Activated CD4-positive, CD25-positive, alpha-beta regulatory T cell treated with anti-CD3 and anti-CD28 coated beads, Interleukin-2, amount 50 U/mL, for 72 hours (primary cell): ENCODE measurements around the gene PNP.
"Not testable (repeated sequence)": the region's sequence is repeated elsewhere in the genome, so short reads cannot be mapped to it uniquely, and the experiment has no call there.

Experiments used
- DNase-seq: peaks from one replicate; pipeline ENCODE4 v3.0.0; 2021

PNP gene

DNA sequence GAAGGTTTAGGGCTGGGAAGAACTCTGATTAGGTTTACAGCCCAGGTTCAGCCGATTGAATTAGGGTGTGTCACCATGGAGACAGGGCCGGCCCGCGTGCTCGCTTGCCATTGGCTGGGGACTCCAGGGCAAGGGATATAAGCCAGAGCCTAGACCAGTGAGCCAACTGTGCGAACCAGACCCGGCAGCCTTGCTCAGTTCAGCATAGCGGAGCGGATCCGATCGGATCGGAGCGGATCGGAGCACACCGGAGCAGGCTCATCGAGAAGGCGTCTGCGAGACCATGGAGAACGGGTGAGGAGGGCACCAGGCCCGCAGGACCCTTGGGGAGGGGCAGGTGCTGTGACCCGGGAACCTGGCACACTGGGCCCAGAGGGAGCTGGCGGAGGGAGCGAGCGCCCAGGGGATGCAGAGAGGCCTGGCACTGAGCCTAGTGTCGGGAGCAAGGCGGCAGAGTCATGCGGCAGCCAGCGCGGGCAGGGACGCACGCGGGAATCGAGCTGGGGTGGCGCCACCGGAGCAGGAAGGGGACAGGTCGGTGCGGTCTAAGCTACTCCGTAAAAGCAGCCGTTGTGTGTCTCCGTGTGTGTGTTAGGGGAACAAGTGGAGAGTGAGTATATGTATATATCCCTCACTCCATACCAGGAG is at the start of gene PNP:
PNP (plus strand) TSS at position 165 of the 648 bp plus-strand sequence; CDS start at position 284, 119 bp downstream.
- peak; percentile 83 for DNase-seq

DNA sequence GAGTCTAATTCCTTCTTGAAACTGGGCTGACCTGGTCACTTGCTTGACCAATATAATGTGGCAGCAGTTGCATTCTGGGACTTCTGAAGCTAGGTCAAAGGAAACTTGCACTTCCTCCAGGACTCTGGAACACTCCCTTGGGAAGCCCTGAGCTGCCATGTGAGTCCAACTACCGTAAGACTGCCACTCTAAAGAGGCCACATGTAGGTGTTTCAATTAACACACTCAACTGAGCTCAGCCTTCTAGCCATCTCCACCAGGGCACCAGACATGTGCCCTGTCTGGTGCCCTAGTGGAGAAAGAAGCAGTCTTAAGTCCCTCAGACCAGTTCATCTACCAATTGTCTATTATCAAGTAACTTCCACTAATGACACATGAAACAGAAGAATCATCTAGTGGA is 49.8 kb upstream of the PNP start:
- no peak for DNase-seq

DNA sequence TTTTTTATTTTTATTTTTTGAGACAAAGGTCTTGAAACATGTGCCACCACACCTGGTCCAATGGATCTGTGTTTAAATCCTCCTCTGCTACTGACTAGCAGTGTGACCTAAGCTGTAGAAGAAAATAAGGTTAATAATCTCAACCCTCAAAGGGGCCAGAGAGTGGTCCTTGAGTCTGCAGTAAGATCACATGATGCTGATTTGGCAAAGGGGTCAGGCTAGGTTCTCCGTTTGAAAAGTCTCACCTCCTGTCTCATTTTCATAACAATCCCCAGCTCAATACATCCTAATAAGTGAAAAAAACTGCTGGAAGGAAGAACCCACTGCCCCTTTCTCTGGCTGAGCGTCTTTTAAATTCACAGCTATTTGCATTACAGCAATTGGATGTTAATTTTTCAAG is 47.9 kb upstream of the PNP start:
- DNase-seq: no peak

DNA sequence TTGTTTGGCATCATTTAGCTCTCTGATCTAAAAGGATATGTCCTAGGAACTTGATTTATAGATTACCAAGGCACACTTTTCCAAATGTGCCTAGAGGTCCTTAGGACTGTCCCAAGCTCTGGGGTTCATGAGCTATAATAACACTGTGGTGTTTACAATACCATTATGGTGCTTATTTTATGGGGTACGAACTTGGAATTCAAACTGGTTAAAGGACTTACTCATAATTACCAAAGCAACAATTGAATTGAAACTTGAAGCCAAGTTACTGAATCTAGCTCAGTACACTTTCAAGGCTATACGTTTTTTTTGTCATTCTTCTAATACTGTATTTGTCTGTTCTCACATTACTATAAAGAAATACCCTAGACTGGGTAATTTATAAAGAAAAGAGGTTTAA is 46.3 kb upstream of the PNP start:
- no peak for DNase-seq

DNA sequence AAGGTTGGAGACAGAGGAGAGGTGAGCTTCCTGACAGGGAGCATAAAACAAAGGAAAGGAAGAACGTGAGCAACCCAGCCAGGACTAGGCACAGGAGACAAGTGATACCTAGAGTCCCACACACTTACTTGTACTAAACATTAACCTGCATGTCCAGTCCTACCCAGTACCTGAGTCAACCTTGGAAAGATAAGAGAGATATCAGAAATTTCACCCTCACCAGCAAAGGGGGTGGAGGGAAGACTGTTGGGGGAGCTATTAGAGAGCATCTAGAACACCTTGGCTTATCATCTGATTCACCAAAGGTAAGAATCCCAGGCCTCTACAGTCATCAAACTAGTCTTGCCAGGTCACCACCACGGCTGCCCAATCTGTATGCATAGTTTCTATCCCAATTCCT is 44.4 kb upstream of the PNP start:
- no peak for DNase-seq

DNA sequence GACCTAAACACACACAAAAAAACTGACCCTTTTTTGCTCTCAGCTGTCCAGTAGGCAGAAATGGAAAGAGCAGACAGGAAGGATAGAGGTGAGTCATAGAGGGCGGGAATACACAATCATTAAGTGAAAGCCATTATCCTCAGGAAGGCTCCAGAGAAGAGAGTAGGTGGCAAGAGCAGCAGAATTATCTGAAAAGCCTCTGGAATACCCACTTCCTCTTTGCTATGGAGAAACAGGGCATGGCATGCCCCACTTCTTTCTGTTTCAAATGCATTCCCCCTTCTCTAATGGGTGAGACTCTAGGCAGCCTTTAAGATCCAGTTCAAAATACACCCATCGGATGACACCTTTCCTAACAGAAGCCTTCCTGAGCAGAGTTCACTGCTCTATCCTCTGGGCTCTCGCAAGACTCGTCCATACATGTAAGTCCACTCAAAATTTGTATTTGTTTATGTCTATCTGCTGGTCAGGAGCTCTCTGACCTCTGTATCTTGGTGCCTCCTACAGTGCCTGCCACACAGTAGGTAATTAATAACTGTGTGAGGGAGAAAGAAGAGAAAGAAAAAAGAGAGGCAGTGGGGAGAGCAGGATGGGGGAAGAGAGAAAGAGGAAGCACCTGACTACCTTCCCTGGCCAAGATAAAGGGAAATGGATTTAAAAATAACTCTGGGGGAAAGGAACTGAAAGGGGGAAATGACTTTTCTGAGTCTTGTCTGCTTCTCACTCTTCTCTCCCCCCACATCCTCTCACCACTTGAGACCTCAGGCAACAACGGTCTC is 41.8 kb upstream of the PNP start:
- no peak for DNase-seq

DNA sequence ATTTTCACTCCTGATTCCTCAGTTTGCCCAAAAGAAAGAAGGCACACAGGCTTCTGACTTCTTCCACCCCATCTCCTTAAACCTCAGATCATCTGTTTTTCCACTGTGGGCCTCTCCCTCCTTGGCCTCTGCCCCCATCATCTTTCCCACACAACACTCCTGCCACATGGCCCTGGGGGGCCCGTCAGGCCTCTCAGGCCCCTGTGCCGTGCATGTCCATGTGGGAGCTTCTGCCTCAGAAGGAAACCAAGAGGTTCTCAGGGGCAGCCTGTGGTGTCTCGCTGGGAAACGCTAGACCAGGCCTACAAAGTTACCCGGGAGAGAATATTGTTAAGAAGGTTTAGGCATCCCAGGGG is 41.2 kb upstream of the PNP start:
- DNase-seq: no peak

DNA sequence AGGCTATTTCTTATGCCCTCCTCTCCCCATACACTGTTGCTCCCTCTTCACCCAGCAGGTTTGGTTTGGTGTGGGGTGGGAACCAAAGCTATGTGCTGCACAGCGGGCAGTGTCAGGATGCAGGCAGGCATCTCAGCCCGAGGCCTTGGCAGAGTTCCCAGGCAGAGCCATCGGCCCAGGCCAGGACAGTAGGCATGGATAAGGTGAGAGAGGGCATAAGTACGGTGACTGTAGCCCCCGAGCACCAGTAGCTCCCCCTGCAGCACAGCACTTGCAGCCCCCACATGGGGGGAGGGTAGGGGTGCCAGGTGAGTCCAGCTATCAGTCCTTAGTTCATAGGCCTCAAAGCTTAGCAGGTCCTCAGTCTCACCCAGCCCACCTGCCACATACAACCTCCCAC is 40.4 kb upstream of the PNP start:
- DNase-seq: no peak

DNA sequence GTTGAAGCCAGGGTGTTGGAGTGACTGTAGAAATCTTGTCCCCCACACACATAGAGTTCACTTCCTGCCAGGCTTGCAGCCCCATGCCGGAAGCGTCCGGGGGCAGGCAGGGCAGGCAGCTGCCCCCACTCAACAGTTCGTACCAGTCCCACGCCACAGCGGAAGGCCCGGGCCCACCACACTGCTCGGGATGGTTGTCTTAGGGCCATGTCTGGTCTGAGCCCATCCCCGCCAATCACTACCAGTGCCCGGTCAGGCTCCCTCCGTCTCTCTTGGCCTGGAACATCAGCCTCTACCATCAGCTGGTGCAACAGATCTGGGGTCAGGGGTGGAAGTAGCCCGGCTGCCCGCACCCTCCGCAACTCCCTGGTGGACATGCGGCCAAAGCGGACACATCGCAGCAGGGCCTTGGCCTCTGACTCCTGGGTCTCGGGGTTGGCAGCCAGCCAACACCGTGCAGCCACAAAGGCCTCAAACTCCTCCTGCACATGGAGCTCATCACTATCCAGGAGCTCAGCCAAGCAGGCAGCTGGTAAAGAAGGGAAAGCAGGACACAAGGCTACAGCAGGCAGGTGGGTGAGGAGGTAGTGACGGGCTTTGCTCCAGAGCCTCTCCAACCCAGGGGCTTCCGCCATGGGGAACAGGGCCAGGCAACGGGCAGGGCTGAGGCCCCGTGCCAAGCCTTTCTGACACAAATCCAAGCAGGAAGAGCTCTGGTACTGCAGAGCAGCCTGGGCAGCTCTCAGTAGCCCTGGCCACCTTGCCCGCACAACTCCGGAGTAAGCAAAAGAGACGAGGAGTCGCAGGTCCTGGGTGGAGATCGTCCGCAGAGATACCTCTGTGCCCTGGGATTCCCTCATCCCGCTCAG is 39.2 kb upstream of the PNP start:
- no peak for DNase-seq

DNA sequence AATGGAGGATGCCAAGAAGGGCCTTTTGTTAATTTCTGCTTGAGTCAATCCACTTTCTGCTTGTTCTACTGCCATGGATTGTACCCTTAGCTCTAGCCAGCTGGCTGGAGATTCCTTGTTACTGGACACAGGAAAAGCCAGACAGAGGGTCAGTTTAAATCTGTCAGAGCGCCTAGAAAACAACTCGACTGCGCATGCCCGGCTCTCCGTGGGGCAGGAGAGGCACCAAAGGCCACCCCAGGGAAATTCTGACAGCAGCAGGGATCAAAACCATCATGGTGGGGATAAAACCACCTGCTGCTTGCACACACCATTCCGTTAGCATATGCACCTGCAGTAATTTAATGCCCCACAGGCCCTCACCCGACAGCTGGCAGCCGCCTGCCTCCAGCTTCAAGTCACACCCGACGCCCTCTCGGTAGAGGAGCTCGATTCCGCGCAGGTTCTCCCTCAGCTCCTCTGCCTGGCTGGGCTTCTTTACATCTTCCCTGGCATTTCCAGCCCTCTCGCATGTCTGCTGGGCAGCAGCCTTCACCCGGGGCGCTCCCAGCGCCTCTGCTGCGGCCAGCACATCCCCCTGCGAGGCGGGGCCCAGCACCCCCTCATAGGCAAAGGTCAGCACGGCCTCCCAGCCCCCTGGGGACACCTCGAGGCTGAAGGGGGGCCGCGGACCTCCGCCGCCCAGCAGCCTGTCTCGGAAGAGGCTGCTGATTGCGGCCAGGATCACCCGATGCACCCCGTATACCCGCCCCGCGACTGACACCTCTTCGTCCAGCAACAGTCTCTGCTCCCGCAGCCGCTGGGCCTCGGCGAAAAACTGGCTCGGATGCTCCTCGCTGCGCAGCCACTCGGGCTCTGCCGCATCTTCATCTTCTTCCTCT is 34.3 kb upstream of the PNP start:
- no peak for DNase-seq

DNA sequence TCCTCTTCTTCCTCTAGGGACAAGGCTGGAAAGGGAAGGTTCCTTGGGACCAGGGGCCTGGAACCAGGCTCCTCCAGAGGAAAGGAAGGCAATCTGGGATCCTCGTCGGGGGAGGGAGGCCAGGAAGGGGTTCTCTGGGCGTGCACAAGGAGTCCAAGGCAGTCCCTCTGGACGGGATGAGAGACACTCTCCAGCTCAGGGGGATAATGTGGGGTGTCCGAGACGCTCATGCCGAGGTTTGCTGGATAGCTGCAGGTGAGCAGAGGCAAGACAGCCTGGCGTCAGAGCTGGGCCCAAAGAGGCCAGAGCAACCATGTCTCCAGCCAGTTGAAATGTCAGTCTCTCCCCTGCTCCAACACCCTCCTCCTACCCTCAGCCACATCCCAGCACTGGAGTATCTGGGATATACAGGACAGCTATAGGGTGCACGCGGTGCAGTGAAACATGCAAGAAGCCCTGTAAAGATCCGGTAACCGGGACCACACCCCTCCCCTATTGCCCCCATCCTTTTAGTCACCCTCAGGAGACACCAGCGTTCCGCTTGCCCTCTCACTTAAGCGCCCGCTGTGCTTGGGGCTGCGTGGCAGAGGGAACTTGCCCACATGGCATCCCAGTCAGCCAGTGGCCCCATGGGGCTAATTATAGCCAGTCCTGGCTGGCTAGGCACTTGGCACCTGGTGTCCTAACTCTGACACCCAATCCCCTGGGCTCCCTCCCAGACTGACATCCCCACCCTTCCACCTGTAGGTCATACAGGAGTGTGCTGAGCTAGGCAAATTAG is 33.4 kb upstream of the PNP start, which contains the start of gene KLHL33:
KLHL33 (minus strand) TSS at position 585 of the 781 bp plus-strand sequence; CDS start at position 230, 355 bp downstream.
- no peak for DNase-seq

DNA sequence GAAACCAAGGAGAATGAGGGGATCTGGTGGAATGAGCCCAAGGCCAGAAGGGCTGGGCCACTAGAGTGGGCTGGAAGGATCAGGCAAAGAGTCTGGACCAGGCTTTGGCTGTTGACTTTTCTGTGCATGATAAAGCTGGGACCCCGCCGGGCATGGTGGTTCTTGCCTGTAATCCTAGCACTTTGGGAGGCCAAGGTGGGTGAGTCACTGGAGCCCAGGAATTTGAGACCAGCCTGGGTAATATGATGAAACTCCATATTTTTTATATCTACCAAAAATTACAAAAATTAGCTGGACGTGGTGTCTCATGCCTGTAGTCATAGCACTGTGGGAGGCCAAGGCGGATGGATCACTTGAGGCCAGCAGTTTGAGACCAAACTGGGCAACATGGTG is 32.8 kb upstream of the PNP start:
- no peak for DNase-seq

DNA sequence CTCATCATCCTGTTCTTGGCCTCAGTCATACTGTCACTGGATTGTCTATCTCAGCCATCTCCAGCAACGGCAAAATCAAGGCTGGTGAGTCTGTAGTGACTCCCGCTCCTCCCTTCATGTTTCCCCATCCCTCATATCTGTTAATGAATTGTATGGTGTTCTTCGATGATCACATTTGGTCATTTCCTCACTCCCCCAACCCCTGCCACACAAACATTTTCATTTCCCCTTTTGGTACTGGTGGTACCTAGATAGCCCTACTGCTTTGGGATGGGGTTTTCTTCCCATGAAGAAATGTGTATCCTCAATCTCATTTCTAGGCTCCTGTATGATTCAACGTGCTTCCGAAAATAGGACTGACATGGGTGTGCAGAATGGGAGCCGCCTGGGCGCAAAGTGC is 30.5 kb upstream of the PNP start:
- DNase-seq: no peak

DNA sequence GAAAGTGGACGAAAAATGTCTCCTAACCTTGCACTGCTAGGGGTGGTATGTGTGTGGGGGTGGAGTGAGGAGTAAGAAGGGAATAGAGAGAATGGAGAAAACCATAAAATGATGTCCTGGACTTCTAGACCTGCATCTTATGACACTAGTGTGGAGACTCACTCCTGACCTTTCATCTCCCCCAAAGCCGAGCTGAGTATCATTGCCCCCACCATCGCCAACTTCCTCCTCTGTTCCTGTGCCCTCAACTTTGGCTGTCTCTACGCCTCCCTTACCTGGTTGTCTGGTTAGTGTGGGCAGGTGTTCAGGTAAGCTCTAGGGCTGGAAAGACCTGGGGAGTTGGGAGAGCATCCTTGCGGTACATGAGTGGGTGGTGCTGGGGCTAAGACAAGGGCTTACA is 28.7 kb upstream of the PNP start:
- DNase-seq: no peak

DNA sequence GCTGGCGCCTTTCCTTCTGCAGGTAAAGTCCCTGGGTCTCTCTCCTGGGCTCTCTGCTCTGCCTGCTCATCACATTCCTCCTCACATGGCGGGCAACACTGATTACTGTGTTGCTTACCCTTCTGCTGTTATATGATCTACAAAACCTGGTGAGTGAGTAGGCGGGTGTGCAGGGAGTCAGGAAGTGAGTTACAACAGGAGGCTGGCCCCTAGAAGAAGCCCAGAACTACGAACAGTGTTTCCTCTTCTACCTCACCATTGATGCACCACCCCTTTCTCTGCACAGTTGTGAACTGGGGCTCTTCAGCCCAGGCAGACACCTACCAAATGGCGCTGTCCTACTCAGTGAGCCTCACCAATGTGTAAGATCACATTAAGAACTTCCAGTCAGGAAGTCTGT is 28.3 kb upstream of the PNP start:
- no peak for DNase-seq

DNA sequence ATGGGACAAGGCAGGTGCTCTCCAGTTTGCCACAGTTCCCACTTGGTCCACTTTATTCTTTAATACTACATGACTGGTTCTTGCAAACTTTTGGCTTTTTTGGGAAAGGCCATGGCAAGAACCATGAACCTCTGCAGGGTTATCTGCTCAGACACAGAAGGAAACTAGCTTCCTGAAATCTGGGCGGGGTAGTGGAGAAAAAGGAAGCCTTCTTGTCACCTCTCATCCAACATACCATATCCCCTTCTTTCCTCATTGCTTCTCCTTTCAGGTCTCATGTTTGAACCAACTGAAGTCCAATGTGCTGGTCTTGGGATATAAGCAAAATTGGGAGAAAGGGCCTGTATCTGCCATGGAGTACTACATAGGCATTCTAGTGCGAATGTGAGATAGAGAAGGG is 27.7 kb upstream of the PNP start:
- no peak for DNase-seq

DNA sequence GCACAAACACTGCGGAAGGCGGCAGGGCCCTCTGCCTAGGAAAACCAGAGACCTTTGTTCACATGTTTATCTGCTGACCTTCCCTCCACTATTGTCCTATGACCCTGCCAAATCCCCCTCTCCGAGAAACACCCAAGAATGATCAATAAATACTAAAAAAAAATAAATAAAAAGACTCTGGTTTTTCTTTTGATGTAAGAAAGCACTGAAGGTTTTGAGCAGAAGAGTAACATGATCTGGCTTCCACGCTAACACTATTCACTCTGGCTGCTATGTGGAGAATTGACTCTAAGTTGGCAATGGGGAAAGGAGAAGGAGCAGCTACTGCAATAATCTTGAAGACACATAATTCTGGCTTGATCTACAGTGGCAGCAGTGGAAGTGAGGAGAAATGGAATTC is 25.6 kb upstream of the PNP start:
- not testable (repeated sequence) for DNase-seq

DNA sequence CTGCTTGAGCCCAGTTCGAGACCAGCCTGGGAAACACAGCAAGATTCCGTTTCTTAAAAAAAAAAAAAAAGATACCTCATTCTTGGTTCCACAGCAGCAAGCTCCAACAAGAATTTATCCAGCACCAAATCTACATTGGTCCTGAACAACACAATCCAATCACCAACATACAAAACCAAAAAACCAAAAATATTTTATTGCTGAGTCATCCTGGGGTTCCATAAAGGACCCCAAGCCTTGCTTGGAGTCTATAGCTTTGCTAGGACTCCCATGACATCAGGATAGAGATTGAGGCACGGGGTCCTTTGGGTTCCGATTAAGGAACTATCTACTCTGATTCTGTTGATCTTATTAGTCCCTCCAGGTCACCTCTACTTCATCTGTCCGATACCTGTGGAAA is 22.3 kb upstream of the PNP start:
- no peak for DNase-seq

DNA sequence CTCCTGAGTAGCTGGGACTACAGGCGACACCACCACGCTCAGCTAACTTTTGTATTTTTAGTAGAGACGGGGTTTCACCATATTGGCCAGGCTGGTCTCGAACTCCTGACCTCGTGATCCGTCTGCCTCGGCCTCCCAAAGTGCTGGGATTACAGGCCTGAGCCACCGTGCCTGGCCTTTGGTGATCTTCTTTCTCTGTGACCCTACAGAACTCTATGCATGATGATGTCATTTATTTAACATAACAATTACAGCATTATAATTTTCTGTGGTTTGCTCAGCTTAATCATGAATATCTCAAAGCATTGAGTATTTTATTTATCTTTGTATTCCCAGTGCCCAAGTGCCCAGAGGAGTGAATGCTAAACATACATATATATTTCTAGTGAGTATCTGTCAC is 16.4 kb upstream of the PNP start:
- DNase-seq: not testable (repeated sequence)

DNA sequence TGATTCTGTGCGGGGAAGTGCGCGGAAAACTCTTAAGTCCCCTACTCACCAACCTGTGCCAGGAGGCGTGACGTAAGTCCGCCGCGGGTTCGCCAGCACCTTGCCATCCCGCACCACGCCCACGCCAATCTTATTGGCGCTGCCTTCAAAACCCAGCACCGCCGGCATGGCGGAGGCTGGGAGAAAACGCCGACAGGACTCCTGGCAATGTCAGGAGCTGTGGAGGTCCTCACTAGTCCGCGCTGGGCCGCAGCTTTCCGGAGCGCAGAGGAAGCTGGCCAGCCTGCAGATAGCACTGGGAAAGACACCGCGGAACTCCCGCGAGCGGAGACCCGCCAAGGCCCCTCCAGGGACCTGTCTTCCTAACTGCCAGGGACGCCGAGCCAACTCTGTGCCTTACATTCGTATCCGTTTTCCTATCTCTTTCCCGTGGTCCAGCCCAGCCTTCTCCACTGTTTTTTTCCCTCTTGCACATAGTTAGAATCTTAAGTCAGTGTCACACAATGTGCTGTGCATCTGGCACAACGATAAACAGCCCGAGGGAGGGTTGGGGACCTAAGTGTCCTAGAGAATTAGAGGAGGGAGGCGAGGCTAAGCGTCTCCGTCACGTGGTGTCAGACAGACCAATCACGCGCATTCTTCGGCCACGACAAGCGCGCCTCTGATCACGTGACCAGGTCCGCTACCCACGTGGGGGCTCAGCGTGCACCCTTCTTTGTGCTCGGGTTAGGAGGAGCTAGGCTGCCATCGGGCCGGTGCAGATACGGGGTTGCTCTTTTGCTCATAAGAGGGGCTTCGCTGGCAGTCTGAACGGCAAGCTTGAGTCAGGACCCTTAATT is 14.5 kb upstream of the PNP start, which contains the start of the genes APEX1 and OSGEP:
APEX1 (plus strand) TSS at position 711 of the 839 bp plus-strand sequence. CDS start 420 bp downstream, outside the sequence.
OSGEP (minus strand) TSS at position 297 of the 839 bp plus-strand sequence; CDS start at position 168, 129 bp downstream.
- peak; percentile 96 for DNase-seq
